Transverse colon (tissue), 4 donors: ENCODE data around the gene ARHGAP44. TPM values are rescaled to one million over a fixed set of nuclear protein-coding genes. Genes with fewer than 3 reads are reported as not detected.

Experiments used
- DNase-seq: peaks from one replicate; pipeline ENCODE4 v3.0.0-alpha.2; 2019
- H3K27ac ChIP-seq, 4 donors: fragments of 200-600 bp; sonication (generic); 2 replicates each; pipeline ENCODE4 v1.5.1; 2016 to 2018; ENCODE audit warnings: inconsistent platforms in 4 of 4
- H3K27me3 ChIP-seq: fragments of 200-600 bp; sonication (generic); 2 replicates; pipeline ENCODE4 v1.5.1; 2017; ENCODE audit warnings: inconsistent platforms
- H3K36me3 ChIP-seq, 4 donors: fragments of 200-600 bp; sonication (generic); 2 replicates each; pipeline ENCODE4 v1.5.1; 2017 to 2019; ENCODE audit warnings: inconsistent platforms in 4 of 4
- H3K4me1 ChIP-seq, 4 donors: fragments of 200-600 bp; sonication (generic); 2 replicates each; pipeline ENCODE4 v1.5.1; 2017 to 2020; ENCODE audit warnings: inconsistent platforms in 4 of 4
- H3K4me3 ChIP-seq, 4 donors: fragments of 200-600 bp; sonication (generic); 1 replicate in 1 of 4; 2 replicates in 3 of 4; pipeline versions ENCODE4 v1.5.1 to v1.6.1; 2017 to 2019; ENCODE audit warnings: inconsistent platforms in 4 of 4
- H3K9me3 ChIP-seq, 2 donors: fragments of 200-600 bp; sonication (generic); 2 replicates each; pipeline ENCODE4 v1.5.1; 2017 to 2019; ENCODE audit warnings: inconsistent platforms in 2 of 2
- EP300 ChIP-seq: sonication (generic); formaldehyde crosslinking; IDR thresholded peaks from one replicate; pipeline ENCODE4 v1.6.1; 2017; ENCODE audit warnings: antibody characterized with exemption, low read depth
- POLR2A ChIP-seq: fragments of 450-650 bp; IDR thresholded peaks from one replicate; pipeline ENCODE4 v1.6.1; 2016; ENCODE audit warnings: antibody characterized with exemption, mild to moderate bottlenecking, moderate library complexity
- POLR2AphosphoS5 ChIP-seq, 3 donors: sonication (generic); formaldehyde crosslinking; IDR thresholded peaks; one replicate each; pipeline ENCODE4 v1.6.1; 2016; ENCODE audit warnings: antibody characterized with exemption in 3 of 3
- WGBS, 2 donors: methylation state at CpG; one replicate each; pipeline ENCODE4 v1.1.5; 2018; ENCODE audit warnings: low coverage in 1 of 2; 5-methylcytosine and 5-hydroxymethylcytosine counted together
- in situ Hi-C, 4 donors: fragments of 200-750 bp; cut with MboI; loops; one replicate each; pipeline versions ENCODE4 v1.15.0 to v1.15.1; 2017; ENCODE audit warnings: low sequenced_read_pairs in 3 of 4, low pct_ligation_motif_present in 1 of 4, low pct_unique_long_range_greater_than_20kb in 1 of 4
- intact Hi-C: fragments of 100-400 bp; cut with DNase I; formaldehyde crosslinking; loops from one replicate; pipeline ENCODE4 v1.15.1; 2023; ENCODE audit warnings: low total_unique reads
- total RNA-seq, 4 donors: library from RNA; depleted of rRNA; stranded (reverse); fragments of >200 nt; gene quantifications; one replicate each; pipeline ENCODE4 v1.1.0, GENCODE V29; 2016
- TF ChIP-seq, protein P1 (sequence below), 5 experiments: fragments of 200-600 bp in 3 of 5; fragments of 450-650 bp in 2 of 5; sonication (generic) in 3 of 5; IDR thresholded peaks; 1 replicate in 2 of 5; 2 replicates in 3 of 5; pipeline ENCODE4 v1.5.1; 2016 to 2017; ENCODE audit warnings: antibody characterized with exemption in 5 of 5, inconsistent platforms in 3 of 5, mild to moderate bottlenecking in 2 of 5, moderate library complexity in 1 of 5

The ARHGAP44 gene
- total RNA-seq, 4 donors from 2014 or later, result 29.2 to 107 (median 53.9) TPM

- H3K27ac ChIP-seq, result no peak overlapping the region
These were observed 119.7 kb downstream of the ARHGAP44 start for GRCh38 chr17:12909046-12909445.

DNA sequence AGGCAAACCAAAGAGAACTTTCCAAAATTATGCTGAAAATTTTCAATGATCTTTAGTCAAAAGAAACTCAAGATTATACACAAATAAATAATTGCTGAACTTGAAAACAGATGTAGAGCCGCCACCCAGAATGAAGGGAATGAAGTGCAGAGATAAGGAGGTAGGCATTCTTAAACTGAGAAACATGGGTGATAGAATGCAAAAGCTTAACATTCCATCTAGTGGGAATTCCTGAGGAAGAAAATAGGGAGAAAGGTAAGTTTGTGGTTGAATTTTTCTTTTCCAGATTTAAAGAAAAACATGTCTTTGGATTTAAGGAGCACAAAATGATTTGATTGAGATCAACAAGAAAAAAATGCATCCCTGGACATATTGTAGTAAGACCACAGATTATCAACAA lies 120.2 kb downstream of the ARHGAP44 start:
- H3K4me1 ChIP-seq, result no peaks in the 10 kb centered on the region
- WGBS, 2 donors, result 84 to 100% methylated on average over 1 of the region's 1 CpG
- H3K27me3 ChIP-seq, result no peaks in the 10 kb centered on the region
- H3K27ac ChIP-seq, result no peak overlapping the region
- H3K4me3 ChIP-seq, result no peak overlapping the region
- no peak for TF ChIP-seq POLR2A
- TF ChIP-seq POLR2AphosphoS5 (IDR thresholded peaks at IDR 0.05), result no peak
- no peak for TF ChIP-seq EP300
- TF ChIP-seq, protein P1, sequence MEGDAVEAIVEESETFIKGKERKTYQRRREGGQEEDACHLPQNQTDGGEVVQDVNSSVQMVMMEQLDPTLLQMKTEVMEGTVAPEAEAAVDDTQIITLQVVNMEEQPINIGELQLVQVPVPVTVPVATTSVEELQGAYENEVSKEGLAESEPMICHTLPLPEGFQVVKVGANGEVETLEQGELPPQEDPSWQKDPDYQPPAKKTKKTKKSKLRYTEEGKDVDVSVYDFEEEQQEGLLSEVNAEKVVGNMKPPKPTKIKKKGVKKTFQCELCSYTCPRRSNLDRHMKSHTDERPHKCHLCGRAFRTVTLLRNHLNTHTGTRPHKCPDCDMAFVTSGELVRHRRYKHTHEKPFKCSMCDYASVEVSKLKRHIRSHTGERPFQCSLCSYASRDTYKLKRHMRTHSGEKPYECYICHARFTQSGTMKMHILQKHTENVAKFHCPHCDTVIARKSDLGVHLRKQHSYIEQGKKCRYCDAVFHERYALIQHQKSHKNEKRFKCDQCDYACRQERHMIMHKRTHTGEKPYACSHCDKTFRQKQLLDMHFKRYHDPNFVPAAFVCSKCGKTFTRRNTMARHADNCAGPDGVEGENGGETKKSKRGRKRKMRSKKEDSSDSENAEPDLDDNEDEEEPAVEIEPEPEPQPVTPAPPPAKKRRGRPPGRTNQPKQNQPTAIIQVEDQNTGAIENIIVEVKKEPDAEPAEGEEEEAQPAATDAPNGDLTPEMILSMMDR (IDR thresholded peaks at IDR 0.05), result no peak
- peaks cover 0 to 4% (median 0%) of the 10 kb centered on the region in 4 donors for H3K36me3 ChIP-seq
- H3K9me3 ChIP-seq, result no peaks in the 10 kb centered on the region
- no peak for DNase-seq
- intact Hi-C loops, result no loop called here
- in situ Hi-C loops, result no loop called here

More at GRCh38 chr17:12909046-12909445, 119.7 kb downstream of the ARHGAP44 start:
- no peaks in the 10 kb centered on the region for H3K4me1 ChIP-seq
- H3K36me3 ChIP-seq, result peaks cover 0 to 4% (median 0%) of the 10 kb centered on the region in 4 donors
- H3K9me3 ChIP-seq, result no peaks in the 10 kb centered on the region
- TF ChIP-seq POLR2A, result no peak
- TF ChIP-seq, protein P1 (IDR thresholded peaks at IDR 0.05), result no peak
- TF ChIP-seq EP300, result no peak
- TF ChIP-seq POLR2AphosphoS5 (IDR thresholded peaks at IDR 0.05), result no peak
- intact Hi-C loops (no loop called here), in situ Hi-C loops (no loop called here)
- 85 to 98% methylated on average over 5 of the region's 5 CpGs for WGBS, 2 donors
- no peaks in the 10 kb centered on the region for H3K27me3 ChIP-seq
- H3K4me3 ChIP-seq, result no peak overlapping the region
- no peak for DNase-seq

- no peak for DNase-seq
- H3K4me3 ChIP-seq, result no peak overlapping the region
- H3K27ac ChIP-seq, result no peak overlapping the region
- in situ Hi-C loops (no loop called here), intact Hi-C loops (no loop called here)
- H3K9me3 ChIP-seq, result no peaks in the 10 kb centered on the region
- H3K27me3 ChIP-seq, result no peaks in the 10 kb centered on the region
- H3K36me3 ChIP-seq, result peaks cover 0 to 4% (median 0%) of the 10 kb centered on the region in 4 donors
- no peak for TF ChIP-seq EP300
- H3K4me1 ChIP-seq, result no peaks in the 10 kb centered on the region
- 59 to 78% methylated on average over 3 to 4 of the region's 4 CpGs for WGBS, 2 donors
These were observed 121.9 kb downstream of the ARHGAP44 start for GRCh38 chr17:12911239-12911638.

DNA sequence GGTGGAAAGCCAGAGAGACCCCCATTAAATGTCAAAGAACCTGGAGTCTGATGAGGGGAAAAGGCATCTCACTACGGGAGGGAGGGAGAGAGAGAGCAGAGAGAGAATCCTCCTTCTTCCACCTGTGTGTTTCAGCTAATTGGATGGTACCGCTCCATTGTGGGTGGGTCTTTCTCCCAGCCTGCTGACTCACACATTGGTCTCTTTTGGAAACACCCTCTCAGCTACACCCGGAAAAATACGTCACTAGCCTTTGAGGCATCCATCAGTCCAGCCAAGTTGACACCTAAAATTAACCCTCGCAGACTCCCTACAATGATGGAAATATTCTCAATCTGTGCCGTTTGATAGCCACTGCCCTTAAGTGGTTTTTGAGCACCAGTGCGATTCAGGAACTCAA lies 128.1 kb downstream of the ARHGAP44 start:
- Histone ChIP-seq H3K27me3 (no peaks in the 10 kb centered on the region), H3K4me3 (no peak overlapping the region), H3K4me1 (no peaks in the 10 kb centered on the region), H3K27ac (no peak overlapping the region), H3K9me3 (no peaks in the 10 kb centered on the region), H3K36me3 (peaks cover 0 to 3% (median 0%) of the 10 kb centered on the region in 4 donors)
- in situ Hi-C loops (no loop called here), intact Hi-C loops (no loop called here)
- DNase-seq, result no peak
- TF ChIP-seq, protein P1 (IDR thresholded peaks at IDR 0.05), result no peak
- no peak for TF ChIP-seq POLR2AphosphoS5 (IDR thresholded peaks at IDR 0.05)
- no peak for TF ChIP-seq POLR2A
- TF ChIP-seq EP300, result no peak
- 81 to 90% methylated on average over 5 to 7 of the region's 7 CpGs for WGBS, 2 donors

GRCh38 chr17:12918142-12918541 lies 128.8 kb downstream of the ARHGAP44 start:
- Histone ChIP-seq H3K27ac (no peak overlapping the region), H3K27me3 (no peaks in the 10 kb centered on the region), H3K4me3 (no peak overlapping the region), H3K36me3 (peaks cover 0 to 3% (median 0%) of the 10 kb centered on the region in 4 donors), H3K9me3 (no peaks in the 10 kb centered on the region), H3K4me1 (no peaks in the 10 kb centered on the region)
- WGBS, 2 donors, result 90 to 92% methylated on average over 7 to 10 of the region's 10 CpGs
- no peak for DNase-seq
- in situ Hi-C loops, result no loop called here
- TF ChIP-seq EP300, result no peak
- TF ChIP-seq, protein P1 (IDR thresholded peaks at IDR 0.05), result no peak
- no peak for TF ChIP-seq POLR2AphosphoS5 (IDR thresholded peaks at IDR 0.05)
- TF ChIP-seq POLR2A, result no peak
- intact Hi-C loops, result no loop called here
